Measurements from ENCODE around the gene RGS3. TPM values are rescaled to one million over a fixed set of nuclear protein-coding genes. Genes with fewer than 3 reads are reported as not detected.

Gene RGS3
- total RNA-seq, 4 donors from 2014 or later, result 11.0 to 18.8 (median 16.0) TPM

GRCh38 chr9:113540466-113540865, 76.9 kb downstream of the RGS3 start:
- 91% methylated on average over 6 of the region's 6 CpGs for WGBS
- H3K27ac ChIP-seq, result no peak overlapping the region

GRCh38 chr9:113541019-113541900, 77.7 kb downstream of the RGS3 start:
- H3K27ac ChIP-seq, result no peak overlapping the region
- WGBS, result 77% methylated on average over 8 of the region's 12 CpGs

More at GRCh38 chr9:113540466-113540865, 76.9 kb downstream of the RGS3 start:
- H3K4me3 ChIP-seq, result no peak overlapping the region
- peak in 1 of 2 donors; percentile 44 for DNase-seq (ENCODE audit: low spot score in 2 of 2)
- peaks cover 4% of the 10 kb centered on the region for H3K36me3 ChIP-seq
- no peak for TF ChIP-seq POLR2A (IDR thresholded peaks at IDR 0.05)
- H3K27me3 ChIP-seq, result no peaks in the 10 kb centered on the region
- peaks cover 4% of the 10 kb centered on the region for H3K4me1 ChIP-seq
- no peaks in the 10 kb centered on the region for H3K9me3 ChIP-seq

GRCh38 chr9:113542006-113542405, 78.5 kb downstream of the RGS3 start:
- peak in 1 of 2 donors; percentile 10 for DNase-seq (ENCODE audit: low spot score in 2 of 2)
- peaks cover 4% of the 10 kb centered on the region for H3K36me3 ChIP-seq
- TF ChIP-seq POLR2A (IDR thresholded peaks at IDR 0.05) (no peak), CTCF (IDR thresholded peaks at IDR 0.05) (no peak), EP300 (IDR thresholded peaks at IDR 0.05) (no peak), POLR2AphosphoS5 (IDR thresholded peaks at IDR 0.05) (no peak)
- no peak overlapping the region for H3K27ac ChIP-seq
- no peak overlapping the region for H3K4me3 ChIP-seq
- no peaks in the 10 kb centered on the region for H3K9me3 ChIP-seq
- 92% methylated on average over 7 of the region's 7 CpGs for WGBS
- H3K4me1 ChIP-seq, result peaks cover 4% of the 10 kb centered on the region
- H3K27me3 ChIP-seq, result no peaks in the 10 kb centered on the region

More at GRCh38 chr9:113541019-113541900, 77.7 kb downstream of the RGS3 start:
- H3K36me3 ChIP-seq, result peaks cover 4% of the 10 kb centered on the region
- peak in 1 of 2 donors; percentile 39 for DNase-seq (ENCODE audit: low spot score in 2 of 2)
- H3K27me3 ChIP-seq, result no peaks in the 10 kb centered on the region
- H3K9me3 ChIP-seq, result no peaks in the 10 kb centered on the region
- H3K4me1 ChIP-seq, result peaks cover 4% of the 10 kb centered on the region
- TF ChIP-seq EP300 (IDR thresholded peaks at IDR 0.05), result no peak
- TF ChIP-seq POLR2AphosphoS5 (IDR thresholded peaks at IDR 0.05), result no peak
- no peak for TF ChIP-seq CTCF (IDR thresholded peaks at IDR 0.05)
- TF ChIP-seq POLR2A (IDR thresholded peaks at IDR 0.05), result no peak
- no peak overlapping the region for H3K4me3 ChIP-seq

GRCh38 chr9:113542741-113543140, 79.2 kb downstream of the RGS3 start:
- peak in 1 of 2 donors; percentile 48 for DNase-seq (ENCODE audit: low spot score in 2 of 2)
- peaks cover 6% of the 10 kb centered on the region for H3K4me1 ChIP-seq
- no peak overlapping the region for H3K27ac ChIP-seq
- no peak overlapping the region for H3K4me3 ChIP-seq
- no peaks in the 10 kb centered on the region for H3K36me3 ChIP-seq
- TF ChIP-seq POLR2A (IDR thresholded peaks at IDR 0.05), result no peak
- no peak for TF ChIP-seq EP300 (IDR thresholded peaks at IDR 0.05)
- no peak for TF ChIP-seq POLR2AphosphoS5 (IDR thresholded peaks at IDR 0.05)
- H3K27me3 ChIP-seq, result no peaks in the 10 kb centered on the region
- 93% methylated on average over 5 of the region's 5 CpGs for WGBS
- H3K9me3 ChIP-seq, result no peaks in the 10 kb centered on the region

- TF ChIP-seq EP300 (IDR thresholded peaks at IDR 0.05), result no peak
- no peak for TF ChIP-seq POLR2A (IDR thresholded peaks at IDR 0.05)
- no peak for TF ChIP-seq POLR2AphosphoS5 (IDR thresholded peaks at IDR 0.05)
- no peak for TF ChIP-seq CTCF (IDR thresholded peaks at IDR 0.05)
- H3K27me3 ChIP-seq, result no peaks in the 10 kb centered on the region
- H3K4me3 ChIP-seq, result no peak overlapping the region
- peaks cover 13% of the 10 kb centered on the region for H3K4me1 ChIP-seq
- no peaks in the 10 kb centered on the region for H3K9me3 ChIP-seq
- peak in 1 of 2 donors; percentile 48 for DNase-seq (ENCODE audit: low spot score in 2 of 2)
- no peaks in the 10 kb centered on the region for H3K36me3 ChIP-seq
- no peak overlapping the region for H3K27ac ChIP-seq
- 97% methylated on average over 6 of the region's 10 CpGs for WGBS
Observed at GRCh38 chr9:113543296-113543981, 79.9 kb downstream of the RGS3 start.

GRCh38 chr9:113543982-113544303, 80.4 kb downstream of the RGS3 start:
- 69% methylated on average over 3 of the region's 3 CpGs for WGBS
- Histone ChIP-seq H3K4me3 (no peak overlapping the region), H3K27ac (no peak overlapping the region), H3K9me3 (no peaks in the 10 kb centered on the region), H3K27me3 (no peaks in the 10 kb centered on the region), H3K4me1 (peaks cover 18% of the 10 kb centered on the region), H3K36me3 (no peaks in the 10 kb centered on the region)
- peak in 1 of 2 donors; percentile 5 for DNase-seq (ENCODE audit: low spot score in 2 of 2)
- TF ChIP-seq CTCF (IDR thresholded peaks at IDR 0.05), result no peak
- TF ChIP-seq POLR2AphosphoS5 (IDR thresholded peaks at IDR 0.05), result no peak
- no peak for TF ChIP-seq EP300 (IDR thresholded peaks at IDR 0.05)
- no peak for TF ChIP-seq POLR2A (IDR thresholded peaks at IDR 0.05)
